ENCODE data around the gene PRKAR2B. TPM values are rescaled to one million over a fixed set of nuclear protein-coding genes. Genes with fewer than 3 reads are reported as not detected.

Gene PRKAR2B
- total and polyA plus RNA-seq, 2 experiments from 2014 or later = 48.8 to 50.6 TPM

- no peak for TF ChIP-seq EZH2 (IDR thresholded peaks at IDR 0.05; ENCODE audit: low read depth, unreplicated experiment)
These were observed 127.0 kb downstream of the PRKAR2B start (continued) for GRCh38 chr7:107171496-107171895.

GRCh38 chr7:107172276-107173032, 127.9 kb downstream of the PRKAR2B start:
- no peak for DNase-seq (ENCODE audit: low spot score)
- Histone ChIP-seq H3K4me1 (ENCODE audit: insufficient read depth) (peaks cover 18% of the 10 kb centered on the region), H3F3A (replicated peaks; ENCODE audit: low read depth) (no peaks in the 10 kb centered on the region), H3K4me2 (peak overlapping the region; percentile 3; the same call in 1 of the 2 replicates), H4K20me1 (replicated peaks; ENCODE audit: insufficient read depth) (no peaks in the 10 kb centered on the region), H3K9me2 (ENCODE audit: insufficient read depth) (no peaks in the 10 kb centered on the region), H2AFZ (no peak overlapping the region), H3K27me3 (ENCODE audit: insufficient read depth) (no peaks in the 10 kb centered on the region), H3K27ac (ENCODE audit: low read depth) (peak overlapping the region; percentile 11), H3K79me2 (replicated peaks; ENCODE audit: insufficient read depth) (peaks cover 69% of the 10 kb centered on the region), H3K36me3 (ENCODE audit: insufficient read depth) (no peaks in the 10 kb centered on the region), H3K4me3 (no peak overlapping the region)
- TF ChIP-seq CREB1 (CRISPR knock-in tag; IDR thresholded peaks at IDR 0.05; ENCODE audit: low read depth) (no peak), JUNB (IDR thresholded peaks at IDR 0.05; ENCODE audit: unreplicated experiment) (no peak), EZH2 (IDR thresholded peaks at IDR 0.05; ENCODE audit: low read depth, unreplicated experiment) (no peak)
- H3K9me3 Mint-ChIP-seq = no peaks in the 10 kb centered on the region
- peaks cover 24% of the 10 kb centered on the region for H3K4me1 Mint-ChIP-seq
- peaks cover 8% of the 10 kb centered on the region for H3K27me3 Mint-ChIP-seq (ENCODE audit: insufficient read depth, low read depth, poor library complexity)
- H3K36me3 Mint-ChIP-seq (ENCODE audit: low read depth) = peaks cover 3% of the 10 kb centered on the region; the same call in 2 of the 3 replicates
- no peak overlapping the region for H3K4me3 Mint-ChIP-seq
- no peak for ATAC-seq
- peak overlapping the region; percentile 69 for H3K27ac Mint-ChIP-seq

- H4K20me1 ChIP-seq (replicated peaks; ENCODE audit: insufficient read depth) = no peaks in the 10 kb centered on the region
These were observed 128.7 kb downstream of the PRKAR2B start for GRCh38 chr7:107173191-107173590.

More at GRCh38 chr7:107173191-107173590, 128.7 kb downstream of the PRKAR2B start:
- H3K36me3 Mint-ChIP-seq (ENCODE audit: low read depth) = peaks cover 3% of the 10 kb centered on the region; the same call in 2 of the 3 replicates
- Histone ChIP-seq H3K9me2 (ENCODE audit: insufficient read depth) (no peaks in the 10 kb centered on the region), H3K27ac (ENCODE audit: low read depth) (peak overlapping the region; percentile 11), H3K4me1 (ENCODE audit: insufficient read depth) (peaks cover 18% of the 10 kb centered on the region), H3K27me3 (ENCODE audit: insufficient read depth) (no peaks in the 10 kb centered on the region), H3K4me2 (peak overlapping the region; percentile 40), H3K36me3 (ENCODE audit: insufficient read depth) (no peaks in the 10 kb centered on the region), H3K4me3 (peak overlapping the region; percentile 11; the same call in 1 of the 2 replicates), H3K79me2 (replicated peaks; ENCODE audit: insufficient read depth) (peaks cover 77% of the 10 kb centered on the region), H2AFZ (no peak overlapping the region), H3F3A (replicated peaks; ENCODE audit: low read depth) (no peaks in the 10 kb centered on the region)
- H3K4me3 Mint-ChIP-seq = no peak overlapping the region
- H3K27me3 Mint-ChIP-seq (ENCODE audit: insufficient read depth, low read depth, poor library complexity) = peaks cover 4% of the 10 kb centered on the region
- ATAC-seq (no peak), DNase-seq (ENCODE audit: low spot score) (peak; percentile 45)
- TF ChIP-seq JUNB (IDR thresholded peaks at IDR 0.05; ENCODE audit: unreplicated experiment) = no peak
- no peak for TF ChIP-seq NANOG (IDR thresholded peaks at IDR 0.05; ENCODE audit: borderline replicate concordance)
- no peak for TF ChIP-seq STAT1 (IDR thresholded peaks at IDR 0.05; ENCODE audit: unreplicated experiment)
- TF ChIP-seq CTCF (conservative IDR thresholded peaks at IDR 0.05; ENCODE audit: low read depth in 2 of 2) = no peak
- no peaks in the 10 kb centered on the region for H3K9me3 Mint-ChIP-seq
- H3K4me1 Mint-ChIP-seq = peaks cover 23% of the 10 kb centered on the region
- H3K27ac Mint-ChIP-seq = peak overlapping the region; percentile 69

Measured in GM23338 (cell line).